Activated CD4-positive, alpha-beta memory T cell treated with anti-CD3 and anti-CD28 coated beads for 36 hours (primary cell): Measurements from ENCODE around the gene NDOR1. TPM values are rescaled to one million over a fixed set of nuclear protein-coding genes. Genes with fewer than 3 reads are reported as not detected.

Experiments used
- microRNA-seq: library from miRNA; unstranded; fragments of <30 nt; microRNA quantifications from one replicate; pipeline ENCODE4 v1.2.0, GENCODE V29; 2022; ENCODE audit warnings: borderline number of aligned reads, borderline microRNAs expressed, borderline replicate concordance
- total RNA-seq, 2 experiments: library from RNA; stranded (reverse); gene quantifications; one replicate each; pipeline ENCODE4 v1.2.3, GENCODE V29; 2021

Gene NDOR1
- total RNA-seq, 2 experiments from 2014 or later: 29.4 to 31.3 TPM

Small RNA genes lying within 50 kb of the gene (microRNA-seq; reads per million reads assigned to microRNA genes)
- not detected for gene MIR3621

Other genes starting within 250 kb of the NDOR1 start
- gene PTGDS, start 228.2 kb upstream of the NDOR1 start, total RNA-seq: not detected
- not detected for gene LCNL1, start 222.7 kb upstream of the NDOR1 start, total RNA-seq
- 10 to 100 TPM; 71.0 to 71.2 TPM for gene PAXX, start 213.3 kb upstream of the NDOR1 start, total RNA-seq
- gene CLIC3, start 209.1 kb upstream of the NDOR1 start, total RNA-seq: under 1 TPM; 0.43 to 0.61 TPM
- 10 to 100 TPM; 22.1 to 22.9 TPM for gene ABCA2, start 177.5 kb upstream of the NDOR1 start, total RNA-seq
- 1 to 10 TPM in 1 of 2 experiments, under 1 TPM in 1; 0.85 to 1.3 TPM for gene FUT7, start 173.6 kb upstream of the NDOR1 start, total RNA-seq
- 10 to 100 TPM; 36.0 to 42.6 TPM for gene NPDC1, start 159.5 kb upstream of the NDOR1 start, total RNA-seq
- gene ENTPD2, start 151.6 kb upstream of the NDOR1 start, total RNA-seq: not detected
- 1 to 10 TPM; 6.4 to 6.6 TPM for gene SAPCD2, start 135.1 kb upstream of the NDOR1 start, total RNA-seq
- gene UAP1L1, start 128.2 kb upstream of the NDOR1 start, total RNA-seq: 1 to 10 TPM; 6.7 to 7.7 TPM
- gene MAN1B1, start 118.7 kb upstream of the NDOR1 start, total RNA-seq: 10 to 100 TPM; 32.9 to 33.1 TPM
- gene DPP7, start 91.0 kb upstream of the NDOR1 start, total RNA-seq: 100 to 1,000 TPM; 195 to 208 TPM
- not detected for gene GRIN1, start 66.5 kb upstream of the NDOR1 start, total RNA-seq
- gene LRRC26, start 35.6 kb upstream of the NDOR1 start, total RNA-seq: not detected
- gene TMEM210, start 33.6 kb upstream of the NDOR1 start, total RNA-seq: not detected
- gene ANAPC2, start 17.1 kb upstream of the NDOR1 start, total RNA-seq: 10 to 100 TPM; 36.3 to 36.9 TPM
- 10 to 100 TPM; 58.9 to 62.1 TPM for gene SSNA1, start 17.0 kb upstream of the NDOR1 start, total RNA-seq
- 1 to 10 TPM; 6.1 to 6.7 TPM for gene TPRN, start 5.0 kb upstream of the NDOR1 start, total RNA-seq
- 10 to 100 TPM; 30.0 to 31.1 TPM for gene TMEM203, start 52 bp upstream of the NDOR1 start, total RNA-seq
- 1 to 10 TPM; 3.4 to 4.4 TPM for gene RNF208, start 16.5 kb downstream of the NDOR1 start, total RNA-seq
- under 1 TPM; 0.21 to 0.70 TPM for gene CYSRT1, start 19.5 kb downstream of the NDOR1 start, total RNA-seq
- not detected for gene RNF224, start 21.8 kb downstream of the NDOR1 start, total RNA-seq
- gene SLC34A3, start 25.2 kb downstream of the NDOR1 start, total RNA-seq: not detected
- 100 to 1,000 TPM; 320 to 325 TPM for gene TUBB4B, start 35.6 kb downstream of the NDOR1 start, total RNA-seq
- not detected for gene STPG3, start 45.6 kb downstream of the NDOR1 start, total RNA-seq
- 10 to 100 TPM; 57.2 to 57.9 TPM for gene NELFB, start 49.6 kb downstream of the NDOR1 start, total RNA-seq
- 1 to 10 TPM; 6.6 to 6.8 TPM for gene TOR4A, start 72.0 kb downstream of the NDOR1 start, total RNA-seq
- 1 to 10 TPM in 1 of 2 experiments, under 1 TPM in 1; 0.82 to 1.1 TPM for gene NRARP, start 96.6 kb downstream of the NDOR1 start, total RNA-seq
- 10 to 100 TPM; 13.5 to 13.6 TPM for gene EXD3, start 217.5 kb downstream of the NDOR1 start, total RNA-seq
- gene NOXA1, start 217.7 kb downstream of the NDOR1 start, total RNA-seq: 1 to 10 TPM; 1.1 TPM
- not detected for gene ENTPD8, start 235.7 kb downstream of the NDOR1 start, total RNA-seq